Measurements from ENCODE around the gene CACNA1A. TPM values are rescaled to one million over a fixed set of nuclear protein-coding genes. Genes with fewer than 3 reads are reported as not detected.
"Not testable (repeated sequence)": the region's sequence is repeated elsewhere in the genome, so short reads cannot be mapped to it uniquely, and the experiment has no call there.

CACNA1A gene
- total RNA-seq, 1 experiment from 2014 or later: 2.8 TPM

GRCh38 chr19:13425875-13426274, 80.4 kb downstream of the CACNA1A start:
- H3K27me3 ChIP-seq (ENCODE audit: control insufficient read depth, insufficient read depth, low read length); DNase-seq; H3K36me3 ChIP-seq (replicated peaks; ENCODE audit: control insufficient read depth, insufficient read depth, low read length); H3K4me3 ChIP-seq (ENCODE audit: insufficient read depth, low read depth, low read length): not testable (repeated sequence)

- Histone ChIP-seq H3K27me3 (ENCODE audit: control insufficient read depth, insufficient read depth, low read length) (no peaks in the 10 kb centered on the region), H3K36me3 (replicated peaks; ENCODE audit: control insufficient read depth, insufficient read depth, low read length) (no peaks in the 10 kb centered on the region), H3K4me3 (ENCODE audit: insufficient read depth, low read depth, low read length) (no peak overlapping the region)
- no peak for DNase-seq
These were observed 81.1 kb downstream of the CACNA1A start for GRCh38 chr19:13425151-13425550.

GRCh38 chr19:13420780-13421179, 85.5 kb downstream of the CACNA1A start:
- Histone ChIP-seq H3K4me3 (ENCODE audit: insufficient read depth, low read depth, low read length) (no peak overlapping the region), H3K27me3 (ENCODE audit: control insufficient read depth, insufficient read depth, low read length) (no peaks in the 10 kb centered on the region), H3K36me3 (replicated peaks; ENCODE audit: control insufficient read depth, insufficient read depth, low read length) (no peaks in the 10 kb centered on the region)
- DNase-seq: no peak

GRCh38 chr19:13417054-13417453, 89.2 kb downstream of the CACNA1A start:
- H3K36me3 ChIP-seq (replicated peaks; ENCODE audit: control insufficient read depth, insufficient read depth, low read length): no peaks in the 10 kb centered on the region
- no peaks in the 10 kb centered on the region for H3K27me3 ChIP-seq (ENCODE audit: control insufficient read depth, insufficient read depth, low read length)
- no peak overlapping the region for H3K4me3 ChIP-seq (ENCODE audit: insufficient read depth, low read depth, low read length)
- DNase-seq: no peak

- H3K27me3 ChIP-seq (ENCODE audit: control insufficient read depth, insufficient read depth, low read length): no peaks in the 10 kb centered on the region
- DNase-seq: no peak
- H3K4me3 ChIP-seq (ENCODE audit: insufficient read depth, low read depth, low read length): no peak overlapping the region
- no peaks in the 10 kb centered on the region for H3K36me3 ChIP-seq (replicated peaks; ENCODE audit: control insufficient read depth, insufficient read depth, low read length)
These were observed 94.4 kb downstream of the CACNA1A start for GRCh38 chr19:13411899-13412298.

GRCh38 chr19:13410946-13411345, 95.3 kb downstream of the CACNA1A start:
- Histone ChIP-seq H3K36me3 (replicated peaks; ENCODE audit: control insufficient read depth, insufficient read depth, low read length) (no peaks in the 10 kb centered on the region), H3K4me3 (ENCODE audit: insufficient read depth, low read depth, low read length) (no peak overlapping the region), H3K27me3 (ENCODE audit: control insufficient read depth, insufficient read depth, low read length) (no peaks in the 10 kb centered on the region)
- DNase-seq: no peak

GRCh38 chr19:13408889-13409518, 97.3 kb downstream of the CACNA1A start:
- DNase-seq: no peak
- Histone ChIP-seq H3K27me3 (ENCODE audit: control insufficient read depth, insufficient read depth, low read length) (no peaks in the 10 kb centered on the region), H3K36me3 (replicated peaks; ENCODE audit: control insufficient read depth, insufficient read depth, low read length) (no peaks in the 10 kb centered on the region), H3K4me3 (ENCODE audit: insufficient read depth, low read depth, low read length) (no peak overlapping the region)

- no peak for DNase-seq
- no peaks in the 10 kb centered on the region for H3K36me3 ChIP-seq (replicated peaks; ENCODE audit: control insufficient read depth, insufficient read depth, low read length)
- no peaks in the 10 kb centered on the region for H3K27me3 ChIP-seq (ENCODE audit: control insufficient read depth, insufficient read depth, low read length)
- H3K4me3 ChIP-seq (ENCODE audit: insufficient read depth, low read depth, low read length): no peak overlapping the region
These were observed 102.0 kb downstream of the CACNA1A start for GRCh38 chr19:13404236-13404635.

- H3K36me3 ChIP-seq (replicated peaks; ENCODE audit: control insufficient read depth, insufficient read depth, low read length): no peaks in the 10 kb centered on the region
- no peaks in the 10 kb centered on the region for H3K27me3 ChIP-seq (ENCODE audit: control insufficient read depth, insufficient read depth, low read length)
- DNase-seq: peak; percentile 28
- H3K4me3 ChIP-seq (ENCODE audit: insufficient read depth, low read depth, low read length): no peak overlapping the region
These were observed 104.9 kb downstream of the CACNA1A start for GRCh38 chr19:13401388-13401787.

GRCh38 chr19:13400296-13400695, 106.0 kb downstream of the CACNA1A start:
- no peaks in the 10 kb centered on the region for H3K27me3 ChIP-seq (ENCODE audit: control insufficient read depth, insufficient read depth, low read length)
- no peak overlapping the region for H3K4me3 ChIP-seq (ENCODE audit: insufficient read depth, low read depth, low read length)
- no peak for DNase-seq
- H3K36me3 ChIP-seq (replicated peaks; ENCODE audit: control insufficient read depth, insufficient read depth, low read length): no peaks in the 10 kb centered on the region

GRCh38 chr19:13399746-13400145, 106.5 kb downstream of the CACNA1A start:
- no peak for DNase-seq
- Histone ChIP-seq H3K4me3 (ENCODE audit: insufficient read depth, low read depth, low read length) (no peak overlapping the region), H3K36me3 (replicated peaks; ENCODE audit: control insufficient read depth, insufficient read depth, low read length) (no peaks in the 10 kb centered on the region), H3K27me3 (ENCODE audit: control insufficient read depth, insufficient read depth, low read length) (no peaks in the 10 kb centered on the region)

GRCh38 chr19:13398780-13399726, 107.2 kb downstream of the CACNA1A start:
- Histone ChIP-seq H3K36me3 (replicated peaks; ENCODE audit: control insufficient read depth, insufficient read depth, low read length) (no peaks in the 10 kb centered on the region), H3K27me3 (ENCODE audit: control insufficient read depth, insufficient read depth, low read length) (no peaks in the 10 kb centered on the region), H3K4me3 (ENCODE audit: insufficient read depth, low read depth, low read length) (no peak overlapping the region)
- DNase-seq: no peak

- no peaks in the 10 kb centered on the region for H3K27me3 ChIP-seq (ENCODE audit: control insufficient read depth, insufficient read depth, low read length)
- no peaks in the 10 kb centered on the region for H3K36me3 ChIP-seq (replicated peaks; ENCODE audit: control insufficient read depth, insufficient read depth, low read length)
- no peak overlapping the region for H3K4me3 ChIP-seq (ENCODE audit: insufficient read depth, low read depth, low read length)
- DNase-seq: no peak
These were observed 108.1 kb downstream of the CACNA1A start for GRCh38 chr19:13398182-13398581.

- no peaks in the 10 kb centered on the region for H3K27me3 ChIP-seq (ENCODE audit: control insufficient read depth, insufficient read depth, low read length)
- H3K4me3 ChIP-seq (ENCODE audit: insufficient read depth, low read depth, low read length): no peak overlapping the region; the same call in 1 of the 2 replicates
- DNase-seq: peak; percentile 73
- H3K36me3 ChIP-seq (replicated peaks; ENCODE audit: control insufficient read depth, insufficient read depth, low read length): no peaks in the 10 kb centered on the region
These were observed 109.8 kb downstream of the CACNA1A start for GRCh38 chr19:13396250-13397080.

Measured in H7 (cell line).